Nephron (organoid): ENCODE measurements around the gene C5orf46.

Source experiments
- H3K27ac Mint-ChIP-seq, 3 experiments: 2 replicates each; pipeline ENCODE4 v1.8.0; 2020; ENCODE audit warnings: mixed read lengths in 3 of 3, mild to moderate bottlenecking in 2 of 3, moderate library complexity in 1 of 3
- H3K27me3 Mint-ChIP-seq: 2 replicates; pipeline ENCODE4 v1.8.0; 2021; ENCODE audit warnings: low read depth, mild to moderate bottlenecking, moderate library complexity, mixed read lengths
- H3K36me3 Mint-ChIP-seq: 2 replicates; pipeline ENCODE4 v1.8.0; 2020; ENCODE audit warnings: low read depth, mixed read lengths
- H3K4me1 Mint-ChIP-seq: 2 replicates; pipeline ENCODE4 v1.8.0; 2020; ENCODE audit warnings: mixed read lengths
- H3K4me3 Mint-ChIP-seq, 3 experiments: 2 replicates each; pipeline ENCODE4 v1.8.0; 2020; ENCODE audit warnings: mild to moderate bottlenecking in 3 of 3, mixed read lengths in 3 of 3, moderate library complexity in 2 of 3
- H3K9me3 Mint-ChIP-seq: 2 replicates; pipeline ENCODE4 v1.8.0; 2020; ENCODE audit warnings: mixed read lengths
- CTCF ChIP-seq, 3 experiments: fragments of 200-600 bp; sonication (generic); IDR thresholded peaks; one replicate each; pipeline ENCODE4 v1.5.0; 2021; ENCODE audit warnings: antibody characterized with exemption in 3 of 3; ENCODE audit not compliant: unreplicated experiment in 3 of 3

The C5orf46 gene

DNA sequence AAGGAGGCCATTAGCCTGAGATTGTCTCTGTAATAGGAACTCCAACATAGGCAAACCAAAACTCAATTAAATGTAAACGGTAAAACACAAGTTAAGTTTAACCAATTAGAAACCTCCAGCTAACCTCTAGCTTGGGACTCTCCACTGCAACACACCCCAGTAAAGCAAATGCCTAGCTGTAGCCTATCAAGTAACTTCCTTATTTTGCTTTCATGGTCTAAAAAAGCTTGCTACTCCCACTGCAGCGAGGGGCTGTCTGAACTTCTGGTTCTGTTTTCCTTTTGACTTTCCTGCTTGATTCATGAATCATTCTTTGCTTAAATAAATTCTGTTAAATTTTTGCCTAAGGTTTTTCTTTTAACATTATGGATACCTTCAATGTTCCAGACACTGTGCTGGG lies 24.4 kb upstream of the C5orf46 start:
- no peak overlapping the region for H3K27ac Mint-ChIP-seq
- H3K9me3 Mint-ChIP-seq, result no peaks in the 10 kb centered on the region
- no peaks in the 10 kb centered on the region for H3K27me3 Mint-ChIP-seq
- no peak for TF ChIP-seq CTCF (IDR thresholded peaks at IDR 0.05; ENCODE audit: unreplicated experiment in 3 of 3)
- no peak overlapping the region for H3K4me3 Mint-ChIP-seq
- H3K36me3 Mint-ChIP-seq, result no peaks in the 10 kb centered on the region
- H3K4me1 Mint-ChIP-seq, result no peaks in the 10 kb centered on the region

GRCh38 chr5:147927901-147928300 lies 21.6 kb upstream of the C5orf46 start:
- no peaks in the 10 kb centered on the region for H3K9me3 Mint-ChIP-seq
- H3K4me1 Mint-ChIP-seq, result no peaks in the 10 kb centered on the region
- no peaks in the 10 kb centered on the region for H3K36me3 Mint-ChIP-seq
- no peak overlapping the region for H3K4me3 Mint-ChIP-seq
- no peak overlapping the region for H3K27ac Mint-ChIP-seq
- no peak for TF ChIP-seq CTCF (IDR thresholded peaks at IDR 0.05; ENCODE audit: unreplicated experiment in 3 of 3)
- no peaks in the 10 kb centered on the region for H3K27me3 Mint-ChIP-seq

DNA sequence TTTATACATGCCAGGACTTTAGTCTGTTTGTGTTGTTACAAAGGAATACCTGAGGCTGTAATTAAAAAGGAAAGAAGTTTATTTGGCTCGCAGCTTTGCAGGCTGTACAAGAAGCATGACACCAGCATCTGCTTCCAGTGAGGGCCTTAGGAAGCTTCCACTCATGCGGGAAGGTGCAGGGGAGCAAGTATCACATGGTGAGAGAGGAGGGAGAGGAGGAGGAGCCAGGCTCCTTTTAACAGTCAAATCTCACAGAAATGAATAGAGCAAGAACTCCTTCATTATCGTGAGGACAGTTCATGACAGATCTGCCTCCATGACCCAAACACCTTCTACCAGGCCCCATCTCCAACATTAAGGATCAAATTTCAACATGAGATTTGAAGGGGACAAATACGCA lies 18.7 kb upstream of the C5orf46 start:
- Mint-ChIP-seq H3K27me3 (peaks cover 4% of the 10 kb centered on the region), H3K36me3 (no peaks in the 10 kb centered on the region), H3K4me1 (no peaks in the 10 kb centered on the region), H3K9me3 (no peaks in the 10 kb centered on the region), H3K4me3 (no peak overlapping the region), H3K27ac (no peak overlapping the region)
- TF ChIP-seq CTCF (IDR thresholded peaks at IDR 0.05; ENCODE audit: unreplicated experiment in 3 of 3), result no peak

DNA sequence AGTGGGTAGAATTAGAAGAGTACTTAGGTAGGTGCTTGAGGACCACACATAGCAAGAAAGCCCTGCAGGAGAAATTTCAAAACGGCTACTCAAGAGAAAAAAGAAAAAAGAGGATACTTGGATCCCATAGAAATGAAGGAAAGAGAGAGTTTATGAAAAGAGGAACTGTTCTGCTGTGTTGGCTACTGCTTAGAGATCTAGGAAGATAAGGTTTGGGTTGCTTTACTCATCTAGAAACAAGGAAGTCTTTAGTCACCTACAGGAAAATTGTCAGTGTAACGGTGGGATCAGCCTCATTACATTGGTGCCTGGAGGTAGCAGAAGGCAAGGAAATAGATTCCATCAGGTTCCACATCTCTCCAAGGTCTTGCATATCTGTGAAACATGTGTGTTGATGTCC lies 14.8 kb upstream of the C5orf46 start:
- Mint-ChIP-seq H3K9me3 (no peaks in the 10 kb centered on the region), H3K4me3 (no peak overlapping the region), H3K36me3 (no peaks in the 10 kb centered on the region), H3K27ac (no peak overlapping the region), H3K27me3 (peaks cover 7% of the 10 kb centered on the region), H3K4me1 (no peaks in the 10 kb centered on the region)
- no peak for TF ChIP-seq CTCF (IDR thresholded peaks at IDR 0.05; ENCODE audit: unreplicated experiment in 3 of 3)

DNA sequence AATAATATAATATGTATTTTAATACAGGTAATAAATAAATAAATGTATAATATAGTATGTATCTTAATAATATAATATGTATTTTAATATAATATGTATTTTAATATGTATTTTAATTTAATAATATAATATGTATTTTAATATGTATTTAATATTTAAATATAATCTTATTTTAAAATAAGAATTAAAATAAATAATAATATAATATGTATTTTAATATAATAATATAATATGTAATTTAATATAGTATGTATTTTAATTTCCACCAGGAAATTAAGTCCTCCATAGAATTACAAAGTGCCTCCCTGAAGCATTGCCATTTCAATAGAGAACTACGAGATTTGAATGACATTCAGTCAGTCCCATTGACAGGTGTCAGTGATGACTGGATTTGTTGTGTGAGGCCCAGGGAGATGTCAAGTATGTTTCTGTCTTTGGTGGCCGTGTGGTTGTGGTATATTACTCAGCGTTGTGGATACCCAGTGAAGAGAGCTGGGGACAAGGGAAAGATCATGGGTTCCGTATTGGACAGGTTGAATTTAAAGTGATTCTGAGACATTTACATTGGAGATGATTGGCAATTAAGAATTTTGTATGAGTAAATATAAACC lies 14.2 kb upstream of the C5orf46 start:
- Mint-ChIP-seq H3K9me3 (no peaks in the 10 kb centered on the region), H3K4me3 (no peak overlapping the region), H3K36me3 (no peaks in the 10 kb centered on the region), H3K4me1 (no peaks in the 10 kb centered on the region), H3K27ac (no peak overlapping the region), H3K27me3 (peaks cover 7% of the 10 kb centered on the region)
- TF ChIP-seq CTCF (IDR thresholded peaks at IDR 0.05; ENCODE audit: unreplicated experiment in 3 of 3), result no peak

DNA sequence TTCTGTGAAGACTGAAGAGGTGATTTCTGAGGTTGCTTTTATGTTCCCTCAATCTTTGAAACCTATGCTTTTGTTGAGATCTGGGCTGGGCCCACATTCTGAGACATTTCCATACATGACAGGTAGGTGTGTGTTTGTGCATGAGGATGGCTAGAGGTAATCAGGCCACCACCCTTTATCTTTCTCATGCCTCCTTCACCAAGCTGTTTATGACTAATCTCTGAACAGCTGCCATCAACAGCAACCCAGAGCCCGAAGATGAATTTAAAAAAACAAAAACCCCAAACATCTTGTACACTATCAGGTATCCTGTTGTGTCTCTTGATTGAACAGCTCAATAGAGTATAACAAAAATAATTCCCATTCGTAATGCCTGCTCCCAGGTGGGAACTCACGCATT lies 12.6 kb upstream of the C5orf46 start:
- H3K36me3 Mint-ChIP-seq, result no peaks in the 10 kb centered on the region
- no peak for TF ChIP-seq CTCF (IDR thresholded peaks at IDR 0.05; ENCODE audit: unreplicated experiment in 3 of 3)
- H3K4me3 Mint-ChIP-seq, result no peak overlapping the region
- peaks cover 7% of the 10 kb centered on the region for H3K27me3 Mint-ChIP-seq
- H3K27ac Mint-ChIP-seq, result no peak overlapping the region
- no peaks in the 10 kb centered on the region for H3K4me1 Mint-ChIP-seq
- no peaks in the 10 kb centered on the region for H3K9me3 Mint-ChIP-seq
